K562 (cell line): Measurements from ENCODE around the gene BOLA3. TPM values are rescaled to one million over a fixed set of nuclear protein-coding genes. Genes with fewer than 3 reads are reported as not detected.

Source experiments
- AFF1 ChIP-seq, 2 experiments: fragments of 450-650 bp; IDR thresholded peaks; 2 replicates each; pipeline ENCODE4 v1.6.1; 2018; ENCODE audit warnings: mild to moderate bottlenecking in 2 of 2, low read depth in 1 of 2; ENCODE audit not compliant: partially characterized antibody in 2 of 2
- ATF7 ChIP-seq: fragments of 450-650 bp; IDR thresholded peaks from 2 replicates; pipeline ENCODE4 v1.7.1; 2014; ENCODE audit warnings: mild to moderate bottlenecking, moderate library complexity
- DACH1 ChIP-seq: fragments of 450-650 bp; IDR thresholded peaks from 2 replicates; pipeline ENCODE4 v1.6.1; 2018; ENCODE audit not compliant: partially characterized antibody
- E2F4 ChIP-seq: sonication (generic); formaldehyde crosslinking; IDR thresholded peaks from 2 replicates; pipeline ENCODE4 v1.8.0; 2022; ENCODE audit warnings: mild to moderate bottlenecking, low read depth, missing genetic modification reagents
- FOXJ2 ChIP-seq: fragments of 200-800 bp; sonication (Bioruptor generic); IDR thresholded peaks from 2 replicates; pipeline ENCODE4 v1.6.1; 2016; ENCODE audit warnings: missing genetic modification characterization, missing compliant biosample characterization
- KDM5B ChIP-seq: fragments of 200-600 bp; sonication (generic); IDR thresholded peaks from 2 replicates; pipeline ENCODE4 v1.6.1; 2012; ENCODE audit warnings: low read depth, mild to moderate bottlenecking, moderate library complexity, low read length, control low read depth, inconsistent platforms; ENCODE audit not compliant: insufficient replicate concordance
- MAZ ChIP-seq, 2 experiments: fragments of 450-650 bp in 1 of 2; sonication (generic) in 1 of 2; formaldehyde crosslinking; IDR thresholded peaks in 1 of 2; conservative IDR thresholded peaks in 1 of 2; 2 replicates each; pipeline versions ENCODE4 v1.4.0 to v1.5.0; 2020; ENCODE audit warnings: mild to moderate bottlenecking in 1 of 2, missing genetic modification reagents in 1 of 2
- MTA3 ChIP-seq: fragments of 450-650 bp; formaldehyde crosslinking; IDR thresholded peaks from 2 replicates; pipeline ENCODE4 v1.6.1; 2017; ENCODE audit warnings: mild to moderate bottlenecking, borderline replicate concordance
- NFRKB ChIP-seq: fragments of 450-650 bp; IDR thresholded peaks from 2 replicates; pipeline ENCODE4 v1.6.1; 2016; ENCODE audit warnings: low read depth
- NR4A1 ChIP-seq, 2 experiments: fragments of 250-450 bp in 1 of 2; fragments of 450-650 bp in 1 of 2; sonication (Bioruptor Pico) in 1 of 2; IDR thresholded peaks; 2 replicates each; pipeline versions ENCODE4 v1.4.0 to v1.6.1; 2016 to 2020; ENCODE audit warnings: mild to moderate bottlenecking in 2 of 2, missing compliant biosample characterization in 1 of 2, missing genetic modification characterization in 1 of 2, moderate library complexity in 1 of 2
- POU5F1 ChIP-seq: fragments of 150-350 bp; IDR thresholded peaks from 2 replicates; pipeline ENCODE4 v1.6.1; 2014; ENCODE audit warnings: borderline replicate concordance, low read length, low read depth, mild to moderate bottlenecking; ENCODE audit not compliant: partially characterized antibody
- TAL1 ChIP-seq: fragments of 450-650 bp; IDR thresholded peaks from 2 replicates; pipeline ENCODE4 v1.6.1; 2016; ENCODE audit warnings: mild to moderate bottlenecking
- TCF7 ChIP-seq: sonication (generic); IDR thresholded peaks from 2 replicates; pipeline ENCODE4 v1.6.1; 2016; ENCODE audit warnings: antibody characterized with exemption, borderline replicate concordance
- ZNF23 ChIP-seq: fragments of 250-450 bp; sonication (Bioruptor Pico); IDR thresholded peaks from 2 replicates; pipeline ENCODE4 v1.4.0; 2020; ENCODE audit warnings: mild to moderate bottlenecking
- ZNF41 ChIP-seq: fragments of 250-450 bp; sonication (Bioruptor Pico); conservative IDR thresholded peaks from 2 replicates; pipeline ENCODE4 v1.4.0; 2020; ENCODE audit warnings: mild to moderate bottlenecking
- polyA plus RNA-seq, 8 experiments: library from polyadenylated mRNA; depleted of rRNA in 4 of 8; stranded (reverse) in 5 of 8; unstranded in 3 of 8; fragments of >200 nt; fragmentation: Nextera tagmentation in 2 of 8; fragmentation: Illumina TruSeq in 1 of 8; extraction: Ambion mirVana in 2 of 8; extraction: Trizol in 1 of 8; gene quantifications; 2 replicates each; pipeline versions ENCODE4 v1.2.1 to v1.2.3, GENCODE V29; 2011 to 2014; ENCODE audit warnings: inconsistent platforms in 1 of 8, missing spikeins in 1 of 8
- total RNA-seq, 7 experiments: library from RNA; depleted of rRNA in 6 of 7; stranded (reverse); fragments of >200 nt in 6 of 7; fragmentation: Illumina TruSeq in 2 of 7; extraction: Trizol in 2 of 7; gene quantifications; 2 replicates each; pipeline versions ENCODE4 v1.2.1 to v1.2.3, GENCODE V29; 2011 to 2021; ENCODE audit warnings: low replicate concordance in 1 of 7
- TF ChIP-seq, protein P1 (sequence below): sonication (generic); formaldehyde crosslinking; IDR thresholded peaks from 2 replicates; pipeline ENCODE4 v1.8.1; 2023; ENCODE audit warnings: mild to moderate bottlenecking, missing genetic modification reagents
- TF ChIP-seq, protein P2 (sequence below): fragments of 200-800 bp; sonication (Bioruptor generic); IDR thresholded peaks from 2 replicates; pipeline ENCODE4 v1.6.1; 2017; ENCODE audit warnings: missing genetic modification characterization, missing compliant biosample characterization

Gene BOLA3
- total and polyA plus RNA-seq, 9 of the 15 experiments (the other 6 are each of a cell fraction or from before 2014, with no cell fraction given) = 149 to 619 (median 255) TPM

DNA sequence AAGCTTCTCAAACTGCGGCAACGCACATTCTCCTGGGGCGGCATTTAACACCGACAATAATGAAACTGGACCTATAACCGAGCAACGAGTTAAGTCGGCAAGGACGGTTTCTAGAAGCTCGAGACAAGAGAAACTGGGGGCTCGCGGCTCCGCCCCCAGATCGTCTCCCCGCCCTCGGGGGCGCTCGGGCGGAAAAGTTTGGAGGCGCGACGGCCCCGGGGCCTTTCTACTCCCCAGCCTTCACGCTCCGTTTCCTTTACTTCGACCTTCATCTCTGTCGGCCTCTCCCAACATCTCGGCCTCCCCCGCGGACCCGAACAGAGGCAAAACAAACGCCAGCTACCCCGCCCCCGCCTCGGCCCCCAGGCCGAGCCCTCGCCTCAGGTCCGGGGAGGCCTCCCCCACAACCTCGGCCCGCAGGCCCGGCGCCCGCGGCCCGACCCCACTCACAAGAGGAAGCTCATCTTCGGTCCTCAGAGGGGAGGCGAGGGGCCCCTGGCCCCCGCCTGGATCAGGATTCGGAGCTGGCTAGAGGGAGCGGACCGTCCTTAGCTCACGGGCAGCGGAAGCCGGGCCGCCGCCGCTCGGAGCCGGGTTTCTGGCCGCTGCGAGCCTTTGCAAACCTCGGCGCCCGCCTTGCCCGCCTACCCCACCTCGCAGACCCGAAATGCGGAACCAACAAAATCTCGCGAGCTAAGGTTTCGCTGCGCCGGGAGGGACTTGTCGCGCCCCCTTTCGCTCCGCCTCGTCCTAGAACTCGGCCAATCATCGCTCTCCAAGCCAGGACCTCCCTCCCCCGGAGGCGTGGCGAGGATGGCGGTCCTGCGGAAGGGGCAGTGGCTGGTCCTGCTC, 30.7 kb upstream of the BOLA3 start, which contains the start of gene MOB1A (continued):
- TF ChIP-seq E2F4 (CRISPR knock-in tag) = no peak
- TF ChIP-seq ZNF23 (CRISPR knock-in tag) = no peak
- no peak for TF ChIP-seq POU5F1
- TF ChIP-seq ZNF41 (CRISPR knock-in tag) = no peak
- peak; percentile 36; the same call in 1 of the 2 replicates for TF ChIP-seq ATF7
- TF ChIP-seq MAZ (CRISPR knock-in tag; conservative IDR thresholded peaks at IDR 0.05 in 1 of 2, IDR thresholded peaks at IDR 0.05 in 1 of 2) = peak; percentile 79 to 84
- no peak for TF ChIP-seq NFRKB
- no peak for TF ChIP-seq NR4A1 (CRISPR knock-in tag; IDR thresholded peaks at IDR 0.05)
- TF ChIP-seq NR4A1 (tag; IDR thresholded peaks at IDR 0.05) = no peak
- TF ChIP-seq AFF1 (IDR thresholded peaks at IDR 0.05; ENCODE audit: low read depth in 1 of 2, partially characterized antibody in 2 of 2) = no peak
- TF ChIP-seq, protein P1, sequence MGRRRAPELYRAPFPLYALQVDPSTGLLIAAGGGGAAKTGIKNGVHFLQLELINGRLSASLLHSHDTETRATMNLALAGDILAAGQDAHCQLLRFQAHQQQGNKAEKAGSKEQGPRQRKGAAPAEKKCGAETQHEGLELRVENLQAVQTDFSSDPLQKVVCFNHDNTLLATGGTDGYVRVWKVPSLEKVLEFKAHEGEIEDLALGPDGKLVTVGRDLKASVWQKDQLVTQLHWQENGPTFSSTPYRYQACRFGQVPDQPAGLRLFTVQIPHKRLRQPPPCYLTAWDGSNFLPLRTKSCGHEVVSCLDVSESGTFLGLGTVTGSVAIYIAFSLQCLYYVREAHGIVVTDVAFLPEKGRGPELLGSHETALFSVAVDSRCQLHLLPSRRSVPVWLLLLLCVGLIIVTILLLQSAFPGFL = no peak
- TF ChIP-seq, protein P2, sequence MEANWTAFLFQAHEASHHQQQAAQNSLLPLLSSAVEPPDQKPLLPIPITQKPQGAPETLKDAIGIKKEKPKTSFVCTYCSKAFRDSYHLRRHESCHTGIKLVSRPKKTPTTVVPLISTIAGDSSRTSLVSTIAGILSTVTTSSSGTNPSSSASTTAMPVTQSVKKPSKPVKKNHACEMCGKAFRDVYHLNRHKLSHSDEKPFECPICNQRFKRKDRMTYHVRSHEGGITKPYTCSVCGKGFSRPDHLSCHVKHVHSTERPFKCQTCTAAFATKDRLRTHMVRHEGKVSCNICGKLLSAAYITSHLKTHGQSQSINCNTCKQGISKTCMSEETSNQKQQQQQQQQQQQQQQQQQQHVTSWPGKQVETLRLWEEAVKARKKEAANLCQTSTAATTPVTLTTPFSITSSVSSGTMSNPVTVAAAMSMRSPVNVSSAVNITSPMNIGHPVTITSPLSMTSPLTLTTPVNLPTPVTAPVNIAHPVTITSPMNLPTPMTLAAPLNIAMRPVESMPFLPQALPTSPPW (CRISPR knock-in tag) = peak; percentile 88
- TF ChIP-seq KDM5B = peak; percentile 64
- no peak for TF ChIP-seq TCF7
- no peak for TF ChIP-seq FOXJ2
- TF ChIP-seq DACH1 = no peak
- TF ChIP-seq TAL1 = no peak
- TF ChIP-seq MTA3 = peak; percentile 34; the same call in 1 of the 2 replicates
